Peyer's patch (tissue), 4 donors: ENCODE data around the gene ALG9.

Experiments used
- CTCF ChIP-seq, 6 experiments: fragments of 450-650 bp in 4 of 6; fragments of 200-600 bp in 2 of 6; sonication (generic) in 1 of 6; IDR thresholded peaks; one replicate each; pipeline ENCODE4 v1.5.1; 2017 to 2019; ENCODE audit warnings: antibody characterized with exemption in 6 of 6, mild to moderate bottlenecking in 3 of 6, moderate library complexity in 1 of 6
- POLR2A ChIP-seq, 2 donors: fragments of 450-650 bp; IDR thresholded peaks; one replicate each; pipeline ENCODE4 v1.5.1; 2017; ENCODE audit warnings: antibody characterized with exemption in 2 of 2, mild to moderate bottlenecking in 2 of 2, moderate library complexity in 2 of 2

GRCh38 chr11:111778047-111778558 is 93.3 kb downstream of the ALG9 start:
- TF ChIP-seq CTCF (IDR thresholded peaks at IDR 0.05): no peak
- no peak for TF ChIP-seq POLR2A (IDR thresholded peaks at IDR 0.05)
